Lower leg skin (tissue), 3 donors: ENCODE results near the gene MAP7.

Experiments used
- POLR2A ChIP-seq, 2 donors: fragments of 450-650 bp; IDR thresholded peaks; one replicate each; pipeline ENCODE4 v1.6.1; 2016 to 2017; ENCODE audit warnings: antibody characterized with exemption in 2 of 2, mild to moderate bottlenecking in 1 of 2, moderate library complexity in 1 of 2
- TF ChIP-seq, protein P1 (sequence below), 3 donors: fragments of 450-650 bp; IDR thresholded peaks; one replicate each; pipeline ENCODE4 v1.5.1; 2016; ENCODE audit warnings: antibody characterized with exemption in 3 of 3, mild to moderate bottlenecking in 3 of 3, moderate library complexity in 2 of 3

DNA sequence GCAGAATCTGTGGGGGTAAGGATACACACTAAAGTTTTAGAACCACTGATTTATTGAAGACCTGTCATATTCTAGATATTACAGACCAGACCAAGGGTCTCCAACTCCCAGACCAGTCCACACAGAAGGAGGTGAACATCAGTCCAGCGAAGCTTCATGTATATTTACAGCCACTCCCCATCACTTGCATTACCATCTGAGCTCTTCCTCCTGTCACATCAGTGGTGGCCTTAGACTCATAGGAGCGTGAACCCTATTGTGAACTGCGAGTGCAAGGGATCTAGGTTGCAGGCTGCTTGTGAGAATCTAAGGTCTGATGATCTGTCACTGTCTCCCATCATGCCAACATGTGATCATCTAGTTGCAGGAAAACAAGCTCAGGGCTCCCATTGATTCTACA lies 255.6 kb downstream of the MAP7 start:
- TF ChIP-seq, protein P1, sequence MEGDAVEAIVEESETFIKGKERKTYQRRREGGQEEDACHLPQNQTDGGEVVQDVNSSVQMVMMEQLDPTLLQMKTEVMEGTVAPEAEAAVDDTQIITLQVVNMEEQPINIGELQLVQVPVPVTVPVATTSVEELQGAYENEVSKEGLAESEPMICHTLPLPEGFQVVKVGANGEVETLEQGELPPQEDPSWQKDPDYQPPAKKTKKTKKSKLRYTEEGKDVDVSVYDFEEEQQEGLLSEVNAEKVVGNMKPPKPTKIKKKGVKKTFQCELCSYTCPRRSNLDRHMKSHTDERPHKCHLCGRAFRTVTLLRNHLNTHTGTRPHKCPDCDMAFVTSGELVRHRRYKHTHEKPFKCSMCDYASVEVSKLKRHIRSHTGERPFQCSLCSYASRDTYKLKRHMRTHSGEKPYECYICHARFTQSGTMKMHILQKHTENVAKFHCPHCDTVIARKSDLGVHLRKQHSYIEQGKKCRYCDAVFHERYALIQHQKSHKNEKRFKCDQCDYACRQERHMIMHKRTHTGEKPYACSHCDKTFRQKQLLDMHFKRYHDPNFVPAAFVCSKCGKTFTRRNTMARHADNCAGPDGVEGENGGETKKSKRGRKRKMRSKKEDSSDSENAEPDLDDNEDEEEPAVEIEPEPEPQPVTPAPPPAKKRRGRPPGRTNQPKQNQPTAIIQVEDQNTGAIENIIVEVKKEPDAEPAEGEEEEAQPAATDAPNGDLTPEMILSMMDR (IDR thresholded peaks at IDR 0.05): no peak
- no peak for TF ChIP-seq POLR2A (IDR thresholded peaks at IDR 0.05)
